Pons (tissue), 1 donor: ENCODE measurements around the gene KLK1.

Experiments
- DNase-seq: peaks from one replicate; pipeline ENCODE4 v3.0.0-alpha.2; 2016; ENCODE audit warnings: low spot score

The KLK1 gene

GRCh38 chr19:50835785-50836542 lies 12.4 kb upstream of the KLK1 start:
- DNase-seq = peak; percentile 6

- no peak for DNase-seq
These were observed 11.7 kb upstream of the KLK1 start for GRCh38 chr19:50835103-50835784.

- no peak for DNase-seq
These were observed 10.2 kb upstream of the KLK1 start for GRCh38 chr19:50833802-50834167.

GRCh38 chr19:50833117-50833801 lies 9.7 kb upstream of the KLK1 start, which contains the start of gene KLK15:
Gene KLK15 (minus strand): TSS chr19:50833574. CDS start chr19:50831492, 2,082 bp downstream.
- DNase-seq = no peak

GRCh38 chr19:50832666-50833065 lies 9.1 kb upstream of the KLK1 start:
- no peak for DNase-seq

GRCh38 chr19:50831026-50831396 lies 7.4 kb upstream of the KLK1 start:
- DNase-seq = no peak

GRCh38 chr19:50830266-50831025 lies 6.9 kb upstream of the KLK1 start:
- no peak for DNase-seq

GRCh38 chr19:50829801-50830200 lies 6.2 kb upstream of the KLK1 start:
- DNase-seq = no peak

GRCh38 chr19:50827476-50827875 lies 3.9 kb upstream of the KLK1 start:
- no peak for DNase-seq

- no peak for DNase-seq
These were observed 3.1 kb upstream of the KLK1 start for GRCh38 chr19:50826492-50827240.

- DNase-seq = no peak
These were observed 852 bp downstream of the KLK1 start for GRCh38 chr19:50822661-50823208.

- no peak for DNase-seq
These were observed 2.0 kb downstream of the KLK1 start for GRCh38 chr19:50821622-50822021.

GRCh38 chr19:50821248-50821612 lies 2.4 kb downstream of the KLK1 start:
- no peak for DNase-seq

GRCh38 chr19:50820549-50821247 lies 2.9 kb downstream of the KLK1 start:
- DNase-seq = no peak

GRCh38 chr19:50820086-50820485 lies 3.5 kb downstream of the KLK1 start:
- DNase-seq = no peak

GRCh38 chr19:50819636-50820035 lies 4.0 kb downstream of the KLK1 start:
- DNase-seq = no peak

- DNase-seq = no peak
These were observed 4.6 kb downstream of the KLK1 start for GRCh38 chr19:50818859-50819472.

GRCh38 chr19:50817941-50818858 lies 5.4 kb downstream of the KLK1 start:
- no peak for DNase-seq

- DNase-seq = no peak
These were observed 8.1 kb downstream of the KLK1 start for GRCh38 chr19:50815439-50815838.
